SK-N-SH (cell line): ENCODE measurements around the gene LFNG. TPM values are rescaled to one million over a fixed set of nuclear protein-coding genes. Genes with fewer than 3 reads are reported as not detected.

Source experiments
- CTCF ChIA-PET: fragments of 300-600, 350-600 bp; formaldehyde crosslinking; extraction: SDS; loops from one replicate; lab custom pipeline; 2021; lab: Yijun Ruan, JAX
- POLR2A ChIA-PET: fragments of 350-600 bp; sonication (Branson Sonifier 250); formaldehyde crosslinking; extraction: SDS; loops from one replicate; lab custom pipeline; 2020; ENCODE audit warnings: antibody characterized with exemption, inconsistent platforms; lab: Yijun Ruan, JAX
- DNase-seq: peaks from one replicate; pipeline ENCODE4 v3.0.0; 2012
- H2AFZ ChIP-seq: fragments of 200-600 bp; sonication (generic); 2 replicates; pipeline ENCODE4 v1.8.1; 2016; ENCODE audit warnings: antibody characterized with exemption, mild to moderate bottlenecking, low read depth
- H3F3A ChIP-seq: fragments of 200-600 bp; sonication (generic); replicated peaks from 2 replicates; pipeline ENCODE3; 2016; ENCODE audit warnings: antibody characterized with exemption, mild to moderate bottlenecking; ENCODE audit not compliant: insufficient read depth
- H3K27ac ChIP-seq, 2 experiments: fragments of 200-500 bp in 1 of 2; fragments of 200-600 bp in 1 of 2; sonication (Bioruptor generic) in 1 of 2; sonication (generic), shearing (Covaris generic) in 1 of 2; 2 replicates each; pipeline versions ENCODE4 v1.5.1 to v1.6.1; 2014 to 2016; ENCODE audit warnings: low read depth in 2 of 2, inconsistent platforms in 1 of 2, low read length in 1 of 2, mild to moderate bottlenecking in 1 of 2, mixed read lengths in 1 of 2
- H3K27me3 ChIP-seq: fragments of 200-600 bp; sonication (generic), shearing (Covaris generic); 2 replicates; pipeline ENCODE4 v1.6.1; 2016; ENCODE audit warnings: mixed run types; ENCODE audit not compliant: insufficient read depth
- H3K36me3 ChIP-seq, 2 experiments: fragments of 200-500 bp in 1 of 2; fragments of 200-600 bp in 1 of 2; sonication (Bioruptor generic) in 1 of 2; sonication (generic) in 1 of 2; replicated peaks in 1 of 2; 2 replicates each; pipeline versions ENCODE3 to v1.5.1; 2014 to 2016; ENCODE audit warnings: low read length in 1 of 2, mild to moderate bottlenecking in 1 of 2; ENCODE audit not compliant: insufficient read depth in 2 of 2, control insufficient read depth in 1 of 2
- H3K4me1 ChIP-seq, 2 experiments: fragments of 200-500 bp in 1 of 2; fragments of 200-600 bp in 1 of 2; sonication (Bioruptor generic) in 1 of 2; sonication (generic), shearing (Covaris generic) in 1 of 2; 2 replicates each; pipeline versions ENCODE4 v1.5.1 to v1.6.1; 2014 to 2016; ENCODE audit warnings: low read depth in 1 of 2, low read length in 1 of 2, mixed run types in 1 of 2; ENCODE audit not compliant: insufficient read depth in 2 of 2, control insufficient read depth in 1 of 2
- H3K4me2 ChIP-seq: fragments of 200-600 bp; sonication (generic), shearing (Covaris generic); 2 replicates; pipeline ENCODE4 v1.6.1; 2017; ENCODE audit warnings: mixed run types
- H3K4me3 ChIP-seq, 2 experiments: fragments of 200-500 bp in 1 of 2; fragments of 200-600 bp in 1 of 2; sonication (Bioruptor generic) in 1 of 2; sonication (generic), shearing (Covaris generic) in 1 of 2; 2 replicates each; pipeline versions ENCODE4 v1.5.1 to v1.8.1; 2014 to 2016; ENCODE audit warnings: low read depth in 2 of 2, inconsistent platforms in 1 of 2, low read length in 1 of 2, mild to moderate bottlenecking in 1 of 2, mixed read lengths in 1 of 2, moderate library complexity in 1 of 2
- H3K79me2 ChIP-seq: fragments of 200-600 bp; sonication (generic); 2 replicates; pipeline ENCODE4 v1.8.1; 2017; ENCODE audit warnings: mild to moderate bottlenecking; ENCODE audit not compliant: insufficient read depth
- H3K9ac ChIP-seq: fragments of 200-600 bp; sonication (generic); 2 replicates; pipeline ENCODE4 v1.6.1; 2017; ENCODE audit warnings: mixed run types
- H3K9me2 ChIP-seq: fragments of 200-600 bp; sonication (generic); 2 replicates; pipeline ENCODE4 v1.6.1; 2017; ENCODE audit warnings: mixed run types
- H3K9me3 ChIP-seq: fragments of 200-600 bp; sonication (generic); 2 replicates; pipeline ENCODE4 v1.6.1; 2017; ENCODE audit warnings: mixed run types, mild to moderate bottlenecking, moderate library complexity
- H4K20me1 ChIP-seq: fragments of 200-600 bp; sonication (generic); 2 replicates; pipeline ENCODE4 v1.6.1; 2017; ENCODE audit warnings: mild to moderate bottlenecking, mixed run types; ENCODE audit not compliant: insufficient read depth
- ELF1 ChIP-seq: IDR thresholded peaks from 2 replicates; pipeline ENCODE4 v1.4.0; 2012
- FOXM1 ChIP-seq: IDR thresholded peaks from 2 replicates; pipeline ENCODE4 v1.4.0; 2012; ENCODE audit warnings: low read depth, mild to moderate bottlenecking
- GATA2 ChIP-seq: sonication (generic); formaldehyde crosslinking; IDR thresholded peaks from 2 replicates; pipeline ENCODE4 v1.5.0; 2020; ENCODE audit warnings: mild to moderate bottlenecking, missing genetic modification reagents
- RAD21 ChIP-seq: IDR thresholded peaks from 2 replicates; pipeline ENCODE4 v1.6.1; 2012; ENCODE audit warnings: mild to moderate bottlenecking, low read length
- RCOR1 ChIP-seq: fragments of 150-350 bp; IDR thresholded peaks from 2 replicates; pipeline ENCODE4 v1.6.1; 2017; ENCODE audit warnings: antibody characterized with exemption, low read length
- SMC3 ChIP-seq: IDR thresholded peaks from 2 replicates; pipeline ENCODE4 v1.6.1; 2012; ENCODE audit warnings: low read depth, low read length, improper control_type of control experiment
- TAF1 ChIP-seq: IDR thresholded peaks from 2 replicates; pipeline ENCODE4 v1.6.1; 2012; ENCODE audit warnings: low read depth, mild to moderate bottlenecking, low read length, moderate library complexity, borderline replicate concordance
- TCF12 ChIP-seq: IDR thresholded peaks from 2 replicates; pipeline ENCODE4 v1.4.0; 2012
- USF2 ChIP-seq: fragments of 150-350 bp; IDR thresholded peaks from 2 replicates; pipeline ENCODE4 v1.6.1; 2017; ENCODE audit warnings: antibody characterized with exemption, low read length, low read depth, borderline replicate concordance
- ZBTB33 ChIP-seq: IDR thresholded peaks from 2 replicates; pipeline ENCODE4 v1.4.0; 2012; ENCODE audit warnings: low read depth, borderline replicate concordance
- WGBS: methylation state at CpG from one replicate; pipeline ENCODE4 v1.1.6; 2017; ENCODE audit warnings: low lambda C conversion rate; 5-methylcytosine and 5-hydroxymethylcytosine counted together
- polyA plus RNA-seq, 3 experiments: library from polyadenylated mRNA; depleted of rRNA; stranded (reverse); fragments of >200 nt; gene quantifications; 2 replicates each; pipeline ENCODE4 v1.2.3, GENCODE V29; 2012

LFNG gene
- polyA plus RNA-seq, 1 of the 3 experiments (the other 2 are of a cell fraction): 9.4 TPM

GRCh38 chr7:2473496-2474180 is 45.9 kb upstream of the LFNG start (continued):
- TF ChIP-seq USF2: no peak
- no peak for TF ChIP-seq TCF12

- Histone ChIP-seq H3K9me3 (no peaks in the 10 kb centered on the region), H3K4me2 (no peak overlapping the region), H3K36me3 (no peaks in the 10 kb centered on the region), H3K4me1 (peaks cover 5 to 12% of the 10 kb centered on the region in 2 experiments; a peak in 1 of 4 replicates), H2AFZ (no peak overlapping the region), H3K9me2 (no peaks in the 10 kb centered on the region), H3K27ac (no peak overlapping the region)
- no peak for DNase-seq
- 92% methylated on average over 14 of the region's 15 CpGs for WGBS
- CTCF ChIA-PET: interaction anchor here (0.7 to 5.8 kb wide), 7 partner anchors 9 to 207 kb away, joined by 3 to 48 read pairs (median 3); partner anchors contain the start of gene BRAT1
- TF ChIP-seq ZBTB33 (no peak), FOXM1 (no peak), RCOR1 (no peak), SMC3 (no peak), RAD21 (no peak), GATA2 (CRISPR knock-in tag) (no peak), TCF12 (no peak), ELF1 (no peak), TAF1 (no peak)
- TF ChIP-seq, all 33 proteins: peak for 0
- Histone ChIP-seq H3K9ac (no peak overlapping the region), H3F3A (peaks cover 4% of the 10 kb centered on the region), H3K27me3 (no peaks in the 10 kb centered on the region), H3K79me2 (no peaks in the 10 kb centered on the region), H4K20me1 (no peaks in the 10 kb centered on the region), H3K4me3 (no peak overlapping the region)
- POLR2A ChIA-PET: no interaction called here
These were observed 45.4 kb upstream of the LFNG start for GRCh38 chr7:2474224-2474623.
